Gastrocnemius medialis (tissue), 4 donors: ENCODE data around the gene RSPRY1. TPM values are rescaled to one million over a fixed set of nuclear protein-coding genes. Genes with fewer than 3 reads are reported as not detected.

Source experiments
- ATAC-seq, 2 donors: fragments of 150-250 bp; one replicate each; pipeline ENCODE4 v1.9.1; 2016
- DNase-seq, 2 donors: peaks; one replicate each; pipeline ENCODE4 v3.0.0-alpha.2; 2019
- H3K27ac ChIP-seq, 4 donors: fragments of 200-600 bp; sonication (generic); 1 replicate in 1 of 4; 2 replicates in 3 of 4; pipeline ENCODE4 v1.5.1; 2016 to 2018; ENCODE audit warnings: mild to moderate bottlenecking in 2 of 4, moderate library complexity in 1 of 4
- H3K27me3 ChIP-seq, 3 donors: fragments of 200-600 bp; sonication (generic) in 2 of 3; 1 replicate in 1 of 3; 2 replicates in 2 of 3; pipeline versions ENCODE4 v1.5.1 to v1.6.0; 2016 to 2019; ENCODE audit warnings: mild to moderate bottlenecking in 1 of 3, moderate library complexity in 1 of 3
- H3K36me3 ChIP-seq, 2 donors: fragments of 200-600 bp; sonication (generic) in 1 of 2; one replicate each; pipeline ENCODE4 v1.5.1; 2017 to 2018
- H3K4me1 ChIP-seq, 2 donors: fragments of 200-600 bp; sonication (generic) in 1 of 2; one replicate each; pipeline ENCODE4 v1.5.1; 2016 to 2017; ENCODE audit warnings: mild to moderate bottlenecking in 2 of 2
- H3K4me3 ChIP-seq, 4 donors: fragments of 200-600 bp; sonication (generic) in 3 of 4; 1 replicate in 1 of 4; 2 replicates in 3 of 4; pipeline ENCODE4 v1.5.1; 2016 to 2019; ENCODE audit warnings: mild to moderate bottlenecking in 2 of 4
- H3K9me3 ChIP-seq, 3 donors: fragments of 200-600 bp; sonication (generic) in 2 of 3; 1 replicate in 1 of 3; 2 replicates in 2 of 3; pipeline ENCODE4 v1.5.1; 2016 to 2019
- CTCF ChIP-seq, 5 experiments: fragments of 450-650 bp in 3 of 5; fragments of 200-600 bp in 2 of 5; sonication (generic) in 2 of 5; IDR thresholded peaks in 4 of 5; conservative IDR thresholded peaks in 1 of 5; 1 replicate in 4 of 5; 2 replicates in 1 of 5; pipeline ENCODE4 v1.5.1; 2016 to 2019; ENCODE audit warnings: antibody characterized with exemption in 5 of 5, mild to moderate bottlenecking in 3 of 5, moderate library complexity in 3 of 5
- POLR2A ChIP-seq, 2 donors: fragments of 450-650 bp; IDR thresholded peaks; one replicate each; pipeline ENCODE4 v1.6.1; 2017; ENCODE audit warnings: antibody characterized with exemption in 2 of 2, mild to moderate bottlenecking in 2 of 2, moderate library complexity in 2 of 2
- in situ Hi-C, 4 donors: fragments of 200-750 bp; cut with MboI; loops; one replicate each; pipeline versions ENCODE4 v1.15.0 to v1.8.0; 2017; ENCODE audit warnings: low sequenced_read_pairs in 4 of 4
- intact Hi-C: fragments of 100-400 bp; cut with DNase I; formaldehyde crosslinking; loops from one replicate; pipeline ENCODE4 v1.15.1; 2023; ENCODE audit warnings: low total_unique reads
- total RNA-seq, 4 donors: library from RNA; depleted of rRNA; stranded (reverse); fragments of >200 nt; gene quantifications; one replicate each; pipeline versions ENCODE4 v1.1.0 to v1.2.3, GENCODE V29; 2016

The RSPRY1 gene
- total RNA-seq, 4 donors from 2014 or later = 15.4 to 24.1 (median 20.7) TPM

- ATAC-seq = no peak
- no peak overlapping the region for H3K4me3 ChIP-seq
- H3K27ac ChIP-seq = no peak overlapping the region
- no peaks in the 10 kb centered on the region for H3K9me3 ChIP-seq
- no peak for DNase-seq
- no peaks in the 10 kb centered on the region for H3K4me1 ChIP-seq
- intact Hi-C loops = no loop called here
- in situ Hi-C loops = no loop called here
- peaks cover 0 to 51% of the 10 kb centered on the region in 2 donors for H3K36me3 ChIP-seq
- no peak for TF ChIP-seq POLR2A (IDR thresholded peaks at IDR 0.05)
- TF ChIP-seq CTCF (IDR thresholded peaks at IDR 0.05 in 4 of 5, conservative IDR thresholded peaks at IDR 0.05 in 1 of 5) = no peak
- H3K27me3 ChIP-seq = no peaks in the 10 kb centered on the region
Observed at GRCh38 chr16:57157533-57157932, 28.6 kb upstream of the RSPRY1 start.

- Histone ChIP-seq H3K9me3 (no peaks in the 10 kb centered on the region), H3K27ac (no peak overlapping the region), H3K4me1 (no peaks in the 10 kb centered on the region), H3K27me3 (no peaks in the 10 kb centered on the region), H3K36me3 (peaks cover 0 to 50% of the 10 kb centered on the region in 2 donors), H3K4me3 (no peak overlapping the region)
- in situ Hi-C loops = no loop called here
- TF ChIP-seq CTCF (IDR thresholded peaks at IDR 0.05 in 4 of 5, conservative IDR thresholded peaks at IDR 0.05 in 1 of 5) = no peak
- TF ChIP-seq POLR2A (IDR thresholded peaks at IDR 0.05) = no peak
- DNase-seq (no peak), ATAC-seq (no peak)
- intact Hi-C loops = no loop called here
Observed at GRCh38 chr16:57159447-57159846, 26.7 kb upstream of the RSPRY1 start.

- intact Hi-C loops (no loop called here), in situ Hi-C loops (no loop called here)
- Histone ChIP-seq H3K36me3 (peaks cover 0 to 61% of the 10 kb centered on the region in 2 donors), H3K27me3 (no peaks in the 10 kb centered on the region), H3K9me3 (no peaks in the 10 kb centered on the region), H3K4me1 (no peaks in the 10 kb centered on the region), H3K27ac (no peak overlapping the region), H3K4me3 (no peak overlapping the region)
- TF ChIP-seq POLR2A (IDR thresholded peaks at IDR 0.05) = no peak
- no peak for TF ChIP-seq CTCF (IDR thresholded peaks at IDR 0.05 in 4 of 5, conservative IDR thresholded peaks at IDR 0.05 in 1 of 5)
- ATAC-seq = no peak
- DNase-seq = no peak
Observed at GRCh38 chr16:57163842-57164241, 22.3 kb upstream of the RSPRY1 start.

- Histone ChIP-seq H3K9me3 (no peaks in the 10 kb centered on the region), H3K4me3 (no peak overlapping the region), H3K36me3 (peaks cover 0 to 58% of the 10 kb centered on the region in 2 donors), H3K27me3 (no peaks in the 10 kb centered on the region), H3K27ac (no peak overlapping the region), H3K4me1 (no peaks in the 10 kb centered on the region)
- in situ Hi-C loops = loop anchor here in 2 of 4 donors (5.0 kb wide), 2 partner anchors 78 to 83 kb away; no protein-coding TSS in a partner anchor
- intact Hi-C loops = loop anchor here (5.0 kb wide), 1 partner anchor 83 kb away; no protein-coding TSS in a partner anchor
- DNase-seq (no peak), ATAC-seq (no peak)
- TF ChIP-seq POLR2A (IDR thresholded peaks at IDR 0.05) (no peak), CTCF (IDR thresholded peaks at IDR 0.05 in 4 of 5, conservative IDR thresholded peaks at IDR 0.05 in 1 of 5) (no peak)
Observed at GRCh38 chr16:57165483-57165882, 20.6 kb upstream of the RSPRY1 start.

- Histone ChIP-seq H3K27ac (no peak overlapping the region), H3K4me3 (no peak overlapping the region), H3K27me3 (no peaks in the 10 kb centered on the region), H3K36me3 (peaks cover 0 to 62% of the 10 kb centered on the region in 2 donors), H3K9me3 (no peaks in the 10 kb centered on the region), H3K4me1 (no peaks in the 10 kb centered on the region)
- intact Hi-C loops (loop anchor here (5.0 kb wide), 1 partner anchor 84 kb away; no protein-coding TSS in a partner anchor), in situ Hi-C loops (loop anchor here in 2 of 4 donors (5.0 kb wide), 2 partner anchors 79 to 84 kb away; no protein-coding TSS in a partner anchor)
- ATAC-seq (no peak), DNase-seq (no peak)
- TF ChIP-seq CTCF (IDR thresholded peaks at IDR 0.05 in 4 of 5, conservative IDR thresholded peaks at IDR 0.05 in 1 of 5) = no peak
- no peak for TF ChIP-seq POLR2A (IDR thresholded peaks at IDR 0.05)
Observed at GRCh38 chr16:57165938-57166337, 20.2 kb upstream of the RSPRY1 start.
